Measurements from ENCODE around the gene PRDM16.

Gene PRDM16

DNA sequence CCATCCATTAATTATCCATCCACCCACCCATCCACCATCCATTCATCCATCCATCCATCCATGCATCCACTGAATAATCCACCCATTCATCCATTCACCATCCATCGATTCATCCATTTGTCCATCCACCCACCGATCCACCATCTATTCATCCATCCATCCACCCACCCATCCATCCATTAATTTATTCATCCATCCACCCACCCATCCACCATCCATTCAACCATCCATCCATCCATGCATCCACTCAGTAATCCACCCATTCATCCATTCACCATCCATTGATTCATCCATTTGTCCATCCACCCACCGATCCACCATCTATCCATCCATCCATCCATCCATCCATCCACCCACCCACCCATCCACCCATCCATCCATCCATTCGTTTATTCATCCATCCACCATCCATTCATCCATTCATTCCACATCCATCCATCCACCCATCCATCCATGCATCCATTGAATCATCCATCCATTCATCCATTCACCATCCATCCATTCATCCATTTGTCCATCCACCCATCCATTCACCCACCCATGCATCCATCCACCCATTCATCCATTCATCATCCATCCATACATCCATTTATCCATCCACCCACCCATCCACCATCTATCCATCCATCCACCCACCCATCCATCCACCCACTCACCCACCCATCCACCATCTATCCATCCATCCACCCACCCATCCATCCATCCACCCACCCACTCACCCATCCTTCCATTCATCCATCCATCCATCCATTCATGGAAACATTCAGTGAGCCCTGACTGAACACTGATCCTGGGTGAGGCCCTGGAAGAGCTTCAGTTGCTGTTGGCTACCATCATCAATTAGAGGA lies 302.1 kb downstream of the PRDM16 start:
- no peak for DNase-seq (ENCODE audit: low read depth in 1 of 2, low spot score in 1 of 2)
- no peak for TF ChIP-seq JUND (IDR thresholded peaks at IDR 0.05; ENCODE audit: low read depth)
- in situ Hi-C loops (cut with HindIII; ENCODE audit: low pct_unique_long_range_greater_than_20kb, low sequenced_read_pairs): no loop called here

DNA sequence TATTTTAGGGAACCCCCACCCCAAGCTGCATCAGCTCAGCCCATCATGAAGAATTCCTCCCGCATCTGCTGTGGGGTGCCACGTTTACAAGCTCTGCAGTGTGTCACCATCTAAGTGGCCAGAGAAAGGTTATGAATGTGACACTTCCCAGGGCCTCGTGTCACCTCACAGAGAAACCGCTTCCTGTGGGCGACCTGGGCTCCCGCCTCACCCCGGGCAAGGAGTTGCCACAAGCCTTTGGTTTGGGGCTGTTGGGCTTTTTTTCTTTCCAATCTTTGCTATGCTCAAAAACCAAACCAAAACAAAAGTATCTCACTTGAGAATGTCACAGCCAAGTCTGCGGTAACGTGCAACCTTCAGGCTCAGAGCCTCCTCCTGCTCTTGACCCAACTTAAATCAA lies 303.3 kb downstream of the PRDM16 start:
- DNase-seq (ENCODE audit: low read depth in 1 of 2, low spot score in 1 of 2): no peak
- in situ Hi-C loops (cut with HindIII; ENCODE audit: low pct_unique_long_range_greater_than_20kb, low sequenced_read_pairs): no loop called here
- TF ChIP-seq JUND (IDR thresholded peaks at IDR 0.05; ENCODE audit: low read depth): no peak

DNA sequence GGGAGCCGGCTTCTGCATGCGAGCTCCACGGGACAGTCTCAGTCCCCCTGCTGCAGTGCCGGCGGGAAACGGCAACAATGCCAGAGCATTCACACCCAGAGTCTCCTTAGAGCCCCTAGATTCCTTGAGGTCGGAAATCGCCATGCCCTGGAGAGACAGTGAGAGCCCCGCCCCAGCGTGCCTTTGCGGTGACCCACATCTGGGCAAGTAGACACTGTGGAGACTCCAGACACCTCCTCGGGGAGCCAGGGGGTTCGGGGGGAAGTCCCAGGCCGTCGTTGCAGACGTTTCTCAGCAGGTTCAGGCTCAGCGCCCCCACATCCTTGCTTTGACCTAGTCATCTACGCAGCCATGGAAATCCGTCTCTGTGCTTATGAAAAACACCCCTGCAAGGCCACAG lies 304.2 kb downstream of the PRDM16 start:
- in situ Hi-C loops (cut with HindIII; ENCODE audit: low pct_unique_long_range_greater_than_20kb, low sequenced_read_pairs): no loop called here
- TF ChIP-seq JUND (IDR thresholded peaks at IDR 0.05; ENCODE audit: low read depth): no peak
- DNase-seq (ENCODE audit: low read depth in 1 of 2, low spot score in 1 of 2): no peak

DNA sequence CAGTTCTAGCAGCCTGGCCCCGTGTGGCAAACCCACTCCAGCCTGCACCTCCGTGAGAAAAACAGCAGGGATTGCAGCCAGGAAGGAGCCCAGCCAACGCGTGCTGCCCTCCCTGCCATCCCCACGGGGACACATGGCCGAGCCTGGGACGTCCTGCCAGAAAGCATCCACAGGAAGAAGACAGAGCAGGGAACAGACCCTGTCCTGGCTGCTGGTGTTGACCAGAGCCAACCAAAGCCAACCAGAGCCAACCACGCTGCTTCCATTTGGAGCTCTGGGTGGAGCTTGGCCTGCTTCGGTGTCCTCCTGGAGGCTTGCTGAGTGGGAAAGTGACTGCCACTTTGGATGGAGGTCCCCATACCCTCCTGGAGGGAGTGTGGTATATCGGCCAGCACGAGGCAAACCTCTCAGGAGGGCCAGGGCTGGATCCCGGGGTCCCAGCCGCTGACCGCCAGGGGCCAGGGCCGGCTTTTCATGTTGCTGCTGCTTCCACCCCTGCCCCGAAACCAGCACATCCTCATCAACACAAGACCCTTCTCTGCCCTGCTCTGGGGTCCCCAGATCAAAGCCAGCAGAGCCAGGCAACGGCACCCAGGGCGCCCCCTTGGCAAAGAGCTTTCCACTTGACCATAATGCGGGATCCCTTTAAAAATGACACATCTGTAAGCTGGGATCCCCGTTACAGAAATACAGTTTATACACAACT lies 304.9 kb downstream of the PRDM16 start:
- in situ Hi-C loops (cut with HindIII; ENCODE audit: low pct_unique_long_range_greater_than_20kb, low sequenced_read_pairs): no loop called here
- DNase-seq (ENCODE audit: low read depth in 1 of 2, low spot score in 1 of 2): no peak
- TF ChIP-seq JUND (IDR thresholded peaks at IDR 0.05; ENCODE audit: low read depth): no peak

DNA sequence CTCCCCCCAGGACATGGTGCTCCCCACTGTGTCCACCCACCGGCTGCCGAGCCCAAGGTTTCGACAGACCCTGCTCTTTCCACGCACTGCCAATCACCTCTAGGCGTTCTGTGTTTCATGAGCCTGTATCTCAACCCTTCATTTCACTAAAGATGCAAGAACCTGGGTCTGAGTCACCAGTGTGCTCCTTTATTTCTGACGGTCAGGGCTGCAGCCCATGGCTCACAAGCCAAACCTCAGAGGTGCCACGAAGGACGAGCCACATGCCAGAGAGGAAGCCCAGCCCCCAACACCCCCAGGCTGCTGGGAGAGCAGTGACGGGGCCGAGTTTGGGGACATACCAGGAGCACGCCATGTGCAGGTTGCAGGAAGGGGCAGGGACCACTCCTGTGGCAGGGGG lies 306.2 kb downstream of the PRDM16 start:
- TF ChIP-seq JUND (IDR thresholded peaks at IDR 0.05; ENCODE audit: low read depth): no peak
- in situ Hi-C loops (cut with HindIII; ENCODE audit: low pct_unique_long_range_greater_than_20kb, low sequenced_read_pairs): no loop called here
- no peak for DNase-seq (ENCODE audit: low read depth in 1 of 2, low spot score in 1 of 2)

DNA sequence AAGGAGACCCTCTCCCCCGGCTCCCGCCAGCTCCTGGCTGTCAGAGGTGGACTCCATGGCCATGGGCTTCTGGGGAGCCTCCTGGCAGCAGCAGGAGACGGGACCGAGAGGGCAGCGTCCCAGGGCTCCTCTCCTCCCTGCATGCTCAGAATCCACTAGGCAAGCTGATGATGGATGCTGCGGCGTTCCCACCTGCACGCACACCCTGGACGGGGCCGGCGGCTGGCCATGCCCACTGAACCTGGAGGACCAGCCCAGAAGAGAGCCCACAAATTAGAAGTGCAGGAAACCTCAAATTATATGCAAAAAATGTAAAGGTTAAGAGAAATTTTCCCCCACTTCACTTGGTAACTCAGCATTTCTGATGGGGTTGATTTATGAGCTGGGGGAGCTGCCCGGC lies 308.2 kb downstream of the PRDM16 start:
- in situ Hi-C loops (cut with HindIII; ENCODE audit: low pct_unique_long_range_greater_than_20kb, low sequenced_read_pairs): no loop called here
- TF ChIP-seq JUND (IDR thresholded peaks at IDR 0.05; ENCODE audit: low read depth): no peak
- no peak for DNase-seq (ENCODE audit: low read depth in 1 of 2, low spot score in 1 of 2)

DNA sequence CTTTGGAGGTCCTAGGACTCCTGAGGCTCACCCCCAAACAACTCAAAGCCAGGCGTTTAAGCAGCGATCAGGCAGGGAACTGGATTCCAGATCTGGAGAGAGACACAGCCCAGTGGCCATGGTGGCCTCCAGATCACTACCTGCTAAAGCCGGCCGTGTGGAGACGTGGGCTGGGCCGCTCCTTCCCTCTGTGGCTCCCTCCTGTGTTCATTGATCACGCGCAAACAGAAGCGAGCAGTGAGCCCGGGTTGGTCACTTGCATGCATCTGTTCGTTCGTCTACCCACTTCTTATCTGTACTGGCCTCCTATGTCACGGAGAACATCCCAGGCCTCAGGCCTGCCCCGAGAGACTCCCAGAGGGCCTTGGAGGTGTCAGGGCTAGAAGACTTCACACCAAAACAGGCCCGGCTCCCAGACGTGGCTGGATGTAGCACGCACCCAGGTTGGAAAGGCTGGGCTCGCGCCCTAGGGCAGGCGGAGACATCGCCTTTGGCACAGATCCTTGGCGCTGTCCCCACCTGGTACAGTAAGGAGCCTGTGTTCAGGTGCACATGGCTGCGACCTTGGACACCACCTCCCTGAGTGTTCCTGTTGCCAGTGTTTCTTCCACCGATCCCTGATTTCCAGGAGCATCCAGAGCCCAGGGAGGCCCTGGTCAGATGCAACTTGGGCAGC lies 308.7 kb downstream of the PRDM16 start:
- in situ Hi-C loops (cut with HindIII; ENCODE audit: low pct_unique_long_range_greater_than_20kb, low sequenced_read_pairs): no loop called here
- no peak for TF ChIP-seq JUND (IDR thresholded peaks at IDR 0.05; ENCODE audit: low read depth)
- DNase-seq (ENCODE audit: low read depth in 1 of 2, low spot score in 1 of 2): no peak

DNA sequence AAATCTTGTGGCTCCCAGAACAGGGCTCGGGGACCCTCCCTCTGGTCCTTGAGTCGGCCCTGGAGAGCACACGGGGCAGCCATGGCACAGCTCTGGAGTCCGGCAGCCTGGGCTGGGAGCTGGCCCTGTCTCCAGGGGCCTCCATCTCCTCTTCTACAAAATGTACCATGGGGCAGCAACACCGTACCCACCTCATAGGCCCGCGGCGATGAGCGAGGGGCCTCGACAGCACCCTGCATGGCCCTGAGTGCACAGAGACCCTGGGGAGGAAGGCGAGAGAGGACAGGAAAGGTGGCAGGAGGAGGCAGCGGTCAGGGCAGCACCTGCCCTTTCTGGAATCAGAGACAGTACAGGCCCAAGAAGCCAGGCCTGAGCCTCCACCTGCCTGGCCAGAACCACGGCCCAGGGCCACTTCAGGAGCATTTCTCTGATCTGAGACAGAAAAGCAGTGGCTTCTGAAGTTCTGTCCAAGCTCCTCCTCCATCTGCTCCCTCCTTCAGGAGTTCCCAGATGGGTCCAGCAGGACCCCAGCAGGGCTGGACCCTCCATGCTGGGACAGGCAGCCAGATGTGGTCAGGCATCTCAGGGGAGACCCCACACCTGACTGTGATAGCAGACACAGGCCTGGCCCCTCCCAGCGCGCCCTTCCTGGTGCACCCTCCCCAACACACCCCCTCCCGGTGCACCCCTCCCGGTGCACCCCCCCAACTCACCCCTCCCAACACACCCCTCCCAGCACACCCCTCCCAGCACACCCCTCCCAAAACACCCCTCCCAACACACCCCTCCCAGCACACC lies 309.6 kb downstream of the PRDM16 start:
- no peak for DNase-seq (ENCODE audit: low read depth in 1 of 2, low spot score in 1 of 2)
- no peak for TF ChIP-seq JUND (IDR thresholded peaks at IDR 0.05; ENCODE audit: low read depth)
- in situ Hi-C loops (cut with HindIII; ENCODE audit: low pct_unique_long_range_greater_than_20kb, low sequenced_read_pairs): no loop called here

DNA sequence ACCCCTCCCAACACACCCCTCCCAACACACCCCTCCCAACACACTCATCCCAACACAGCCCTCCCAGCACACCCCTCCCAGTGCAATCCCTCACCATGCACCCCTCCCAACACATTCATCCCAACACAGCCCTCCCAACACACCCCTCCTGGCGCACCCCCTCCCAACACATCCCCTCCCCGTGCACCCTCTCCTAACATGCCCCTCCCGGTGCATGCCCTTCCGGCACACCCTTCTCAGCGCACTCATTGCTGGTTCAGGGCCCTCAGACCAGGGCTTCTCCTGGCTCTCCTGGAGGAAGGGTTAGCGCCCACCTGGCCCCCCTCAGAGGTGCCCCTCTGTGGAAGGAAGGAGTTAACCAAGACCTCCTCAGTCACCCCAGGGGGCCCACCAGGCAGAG lies 310.9 kb downstream of the PRDM16 start:
- no peak for TF ChIP-seq JUND (IDR thresholded peaks at IDR 0.05; ENCODE audit: low read depth)
- in situ Hi-C loops (cut with HindIII; ENCODE audit: low pct_unique_long_range_greater_than_20kb, low sequenced_read_pairs): no loop called here
- DNase-seq (ENCODE audit: low read depth in 1 of 2, low spot score in 1 of 2): no peak

DNA sequence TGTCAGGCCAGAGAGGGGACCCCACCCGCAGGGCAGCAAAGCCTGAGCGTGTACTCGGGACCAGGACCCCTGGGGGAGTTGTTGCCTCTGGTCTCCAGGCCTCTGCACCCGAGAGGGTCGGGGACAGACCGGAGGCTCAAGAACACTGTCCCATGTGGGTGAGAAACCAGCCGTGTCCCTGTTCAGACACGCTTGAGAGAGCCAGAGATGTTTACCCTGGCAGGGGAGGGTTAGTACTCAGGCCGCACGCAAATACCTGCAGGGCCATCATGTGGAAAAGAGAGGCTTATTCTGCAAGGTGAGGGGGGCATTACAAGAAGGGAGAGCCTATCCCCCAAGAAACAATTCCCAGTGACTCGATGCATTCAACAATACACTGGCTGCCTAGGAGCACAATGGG lies 311.5 kb downstream of the PRDM16 start:
- DNase-seq (ENCODE audit: low read depth in 1 of 2, low spot score in 1 of 2): no peak
- no peak for TF ChIP-seq JUND (IDR thresholded peaks at IDR 0.05; ENCODE audit: low read depth)
- in situ Hi-C loops (cut with HindIII; ENCODE audit: low pct_unique_long_range_greater_than_20kb, low sequenced_read_pairs): no loop called here

DNA sequence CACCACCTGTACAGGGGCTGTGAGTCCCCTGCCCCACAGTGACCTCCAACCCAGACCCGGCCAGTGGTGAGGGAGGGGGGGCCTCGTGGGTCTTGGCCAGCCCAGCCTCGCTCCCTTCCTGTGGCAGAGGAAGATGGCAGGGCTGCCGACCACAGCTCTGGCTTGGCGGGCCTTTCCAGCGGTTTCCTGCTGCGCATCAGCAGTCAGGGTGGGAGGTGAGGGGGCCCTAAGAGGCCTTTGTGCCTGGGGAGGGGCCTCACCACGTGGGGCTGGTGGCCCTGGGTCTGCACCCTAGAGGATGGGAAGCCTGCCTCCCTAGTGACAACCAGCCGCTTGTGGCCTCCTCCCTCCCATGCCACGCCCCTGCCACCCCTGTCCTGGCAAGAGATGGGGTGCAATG lies 312.9 kb downstream of the PRDM16 start:
- no peak for TF ChIP-seq JUND (IDR thresholded peaks at IDR 0.05; ENCODE audit: low read depth)
- no peak for DNase-seq (ENCODE audit: low read depth in 1 of 2, low spot score in 1 of 2)
- in situ Hi-C loops (cut with HindIII; ENCODE audit: low pct_unique_long_range_greater_than_20kb, low sequenced_read_pairs): no loop called here

DNA sequence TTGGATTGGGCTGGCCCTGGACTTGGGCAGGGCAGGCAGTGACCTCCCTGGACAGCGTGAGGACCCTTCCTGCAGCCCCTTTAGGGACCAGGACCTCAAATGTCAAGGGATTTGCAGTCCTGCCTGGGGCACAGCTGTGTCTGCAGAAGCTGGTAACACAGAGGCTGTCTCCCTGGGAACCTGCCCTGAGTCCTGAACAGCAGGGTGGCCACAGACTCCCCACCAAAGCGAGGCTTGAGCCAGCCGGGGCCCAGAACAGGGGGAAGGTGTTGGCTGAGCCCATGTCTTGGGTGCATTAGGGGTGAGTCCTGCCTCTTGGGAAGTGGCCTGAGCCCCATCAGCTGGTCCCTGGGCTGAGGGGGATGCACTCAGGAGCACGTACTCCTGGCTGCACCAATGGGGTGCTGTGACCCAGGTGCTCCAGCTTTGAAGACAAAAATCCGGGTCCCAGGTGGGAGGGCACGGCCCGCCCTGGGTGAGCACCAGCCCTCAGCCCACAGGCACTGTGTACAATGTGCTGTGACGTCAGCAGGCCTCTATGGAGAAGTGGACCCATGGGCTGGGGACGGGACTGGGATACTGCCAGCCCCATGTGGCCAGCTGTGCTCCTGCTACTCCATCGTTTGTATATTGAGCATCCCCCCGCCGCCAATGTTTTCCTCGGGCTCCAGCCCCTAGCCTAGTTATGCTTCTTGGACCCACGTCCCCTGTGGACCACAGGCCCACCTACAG lies 313.5 kb downstream of the PRDM16 start:
- no peak for DNase-seq (ENCODE audit: low read depth in 1 of 2, low spot score in 1 of 2)
- in situ Hi-C loops (cut with HindIII; ENCODE audit: low pct_unique_long_range_greater_than_20kb, low sequenced_read_pairs): no loop called here
- no peak for TF ChIP-seq JUND (IDR thresholded peaks at IDR 0.05; ENCODE audit: low read depth)

Measured in T47D (cell line).